Stimulated activated CD8-positive, alpha-beta memory T cell treated with anti-CD3 and anti-CD28 coated beads, Interleukin-2, amount 100 ng/mL, for 48 hours (primary cell): ENCODE measurements around the gene RGS8.

Experiments
- DNase-seq, 2 donors: peaks; one replicate each; pipeline ENCODE4 v3.0.0-alpha.2; 2020; ENCODE audit warnings: low read depth in 2 of 2

Gene RGS8

DNA sequence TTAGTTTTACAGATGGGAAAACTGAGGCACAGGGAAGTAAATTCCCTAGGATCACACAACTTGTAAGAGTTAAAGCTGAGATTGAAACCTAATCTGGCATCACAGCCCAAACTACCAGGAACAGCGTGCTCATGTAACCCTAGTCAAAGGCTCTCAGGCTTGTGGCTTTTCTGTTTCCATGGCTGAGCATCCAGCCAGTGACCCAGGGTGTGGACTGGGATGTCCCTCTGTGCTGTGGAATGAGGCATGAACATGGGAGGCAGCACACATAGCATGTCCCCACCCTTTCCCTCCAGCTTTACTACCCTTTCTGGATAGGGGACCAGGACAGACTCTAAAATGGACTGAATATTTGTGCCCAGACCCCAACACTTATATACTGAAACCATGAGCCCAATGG, 45.1 kb downstream of the RGS8 start:
- no peak for DNase-seq

GRCh38 chr1:182637769-182638168, 46.6 kb downstream of the RGS8 start:
- DNase-seq: no peak

- no peak for DNase-seq
Measured at GRCh38 chr1:182635871-182636270, 48.5 kb downstream of the RGS8 start.
